Midbrain (tissue), 1 donor: ENCODE data around the gene CAMKMT.

Experiments used
- DNase-seq: peaks from one replicate; lab custom pipeline; 2025; lab: John Stamatoyannopoulos, UW

Gene CAMKMT

GRCh38 chr2:44651974-44652373 lies 290.2 kb downstream of the CAMKMT start:
- DNase-seq = no peak

DNA sequence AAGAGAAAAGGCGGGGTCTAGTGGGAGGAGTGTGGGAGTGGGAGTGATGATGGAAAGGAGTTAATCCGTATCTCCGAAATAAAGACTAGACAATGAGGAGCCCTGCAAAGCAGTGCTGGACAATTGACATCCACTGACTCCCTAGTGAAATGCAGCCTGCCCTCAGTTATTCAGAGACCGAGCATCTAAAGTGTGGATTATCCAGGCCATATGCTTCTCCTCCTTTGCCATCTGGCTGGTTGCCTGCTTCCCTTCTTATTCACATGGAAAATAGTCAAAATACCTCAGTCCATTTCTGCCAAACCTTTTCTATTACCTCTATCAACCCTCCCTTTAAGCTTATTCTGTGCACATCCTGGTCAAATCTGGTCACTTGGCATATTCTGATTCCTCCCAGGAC lies 291.0 kb downstream of the CAMKMT start:
- DNase-seq = no peak

- DNase-seq = no peak
Measured at GRCh38 chr2:44655401-44655864, 293.7 kb downstream of the CAMKMT start.

DNA sequence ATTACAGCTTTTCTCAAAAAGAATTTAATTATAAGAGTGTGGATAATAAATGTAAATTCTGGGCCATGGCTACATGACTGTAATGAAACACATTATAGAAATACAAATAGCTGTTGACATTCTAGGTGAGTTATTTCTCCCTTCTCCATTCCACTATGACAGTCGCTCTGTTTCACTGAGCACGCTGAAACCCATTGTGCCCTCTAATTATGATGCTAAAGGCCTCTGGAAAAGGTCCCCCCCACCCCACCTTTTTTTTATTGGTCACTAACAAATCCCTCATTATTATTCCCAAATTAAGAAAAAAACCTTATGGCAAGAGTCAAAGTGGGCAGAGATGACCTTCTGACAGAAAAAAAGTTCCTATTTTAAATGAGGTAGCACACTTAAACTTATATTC lies 294.7 kb downstream of the CAMKMT start:
- no peak for DNase-seq

- DNase-seq = no peak
Measured at GRCh38 chr2:44663471-44664073, 301.8 kb downstream of the CAMKMT start.

DNA sequence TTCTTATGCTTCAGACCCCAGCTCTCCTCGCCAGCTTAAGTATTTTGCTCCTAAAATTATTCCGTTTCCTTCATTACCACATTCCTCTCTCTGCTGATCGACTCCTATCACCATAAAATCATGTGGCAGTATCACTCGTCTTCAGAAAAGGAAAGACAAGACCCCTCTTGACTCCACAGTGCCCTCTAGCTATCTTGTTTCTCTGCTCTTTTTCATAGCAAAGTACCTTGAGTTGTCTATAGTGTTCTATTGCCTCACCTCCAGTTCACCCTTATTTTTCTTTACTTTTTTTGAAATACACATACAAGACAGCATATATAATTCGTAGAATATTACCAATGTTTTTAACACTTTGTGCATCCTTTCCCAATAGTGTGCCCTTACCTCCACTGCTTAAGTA lies 306.6 kb downstream of the CAMKMT start:
- DNase-seq = no peak

- DNase-seq = no peak
Measured at GRCh38 chr2:44671276-44671675, 309.5 kb downstream of the CAMKMT start.

DNA sequence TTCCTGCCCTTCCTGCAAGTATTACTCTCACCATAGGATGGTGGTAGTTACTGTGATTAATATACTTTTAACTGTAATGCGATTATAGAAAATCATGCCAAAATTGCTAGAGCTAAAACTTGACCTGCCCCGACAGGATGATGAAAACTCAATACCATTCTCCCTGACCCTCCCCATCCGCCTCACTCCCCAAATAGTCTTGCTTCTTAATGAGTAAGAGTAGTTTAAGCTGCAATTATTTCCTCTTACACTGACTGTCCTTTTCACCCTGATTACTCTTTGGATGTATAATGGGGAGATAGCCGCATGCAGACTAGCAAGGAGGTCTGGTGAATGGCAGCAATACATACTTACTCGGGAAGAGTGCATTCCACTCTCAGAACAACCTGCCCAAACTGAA lies 310.2 kb downstream of the CAMKMT start:
- DNase-seq = no peak

DNA sequence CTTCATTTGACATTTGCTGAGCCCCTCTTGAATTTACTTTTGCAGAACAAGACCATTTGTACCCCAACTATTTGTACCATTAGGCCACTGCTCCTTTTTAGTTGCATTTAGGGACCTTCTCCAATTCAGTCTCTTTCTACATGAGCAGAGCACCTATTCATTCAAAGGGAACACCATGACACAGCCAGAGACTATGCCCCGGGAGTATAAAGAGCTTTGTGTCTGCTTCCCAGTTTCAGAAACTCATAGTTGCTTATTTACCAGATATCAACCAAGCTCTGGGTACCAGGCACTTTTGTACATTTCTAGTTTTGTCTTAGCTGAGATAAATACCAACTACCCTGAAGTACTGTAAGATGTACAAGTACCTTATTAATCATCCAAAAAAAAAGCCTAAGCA lies 310.7 kb downstream of the CAMKMT start:
- peak; percentile 38 for DNase-seq

GRCh38 chr2:44674473-44675284 lies 312.9 kb downstream of the CAMKMT start:
- DNase-seq = no peak

GRCh38 chr2:44676379-44676778 lies 314.6 kb downstream of the CAMKMT start:
- DNase-seq = no peak

GRCh38 chr2:44679584-44679983 lies 317.8 kb downstream of the CAMKMT start:
- DNase-seq = no peak

DNA sequence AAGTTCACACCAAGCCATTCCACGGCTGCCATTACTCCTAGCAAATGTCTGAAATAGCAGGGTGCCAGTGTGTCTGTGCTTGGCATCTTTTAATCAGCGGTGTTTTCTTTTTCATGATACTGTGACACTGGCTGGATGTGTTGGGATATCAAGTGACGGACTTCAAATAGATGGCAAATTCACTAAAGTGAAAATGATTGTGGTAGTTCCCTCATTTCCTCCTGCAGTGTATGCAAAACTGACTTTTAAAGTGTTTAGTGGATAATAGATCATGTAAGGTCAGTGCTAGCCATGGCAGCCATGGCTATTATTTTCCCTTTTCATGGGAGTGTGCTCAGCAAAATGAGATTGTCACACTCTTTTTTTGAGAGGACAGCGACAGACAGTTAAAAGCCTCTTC lies 318.2 kb downstream of the CAMKMT start:
- DNase-seq = no peak

DNA sequence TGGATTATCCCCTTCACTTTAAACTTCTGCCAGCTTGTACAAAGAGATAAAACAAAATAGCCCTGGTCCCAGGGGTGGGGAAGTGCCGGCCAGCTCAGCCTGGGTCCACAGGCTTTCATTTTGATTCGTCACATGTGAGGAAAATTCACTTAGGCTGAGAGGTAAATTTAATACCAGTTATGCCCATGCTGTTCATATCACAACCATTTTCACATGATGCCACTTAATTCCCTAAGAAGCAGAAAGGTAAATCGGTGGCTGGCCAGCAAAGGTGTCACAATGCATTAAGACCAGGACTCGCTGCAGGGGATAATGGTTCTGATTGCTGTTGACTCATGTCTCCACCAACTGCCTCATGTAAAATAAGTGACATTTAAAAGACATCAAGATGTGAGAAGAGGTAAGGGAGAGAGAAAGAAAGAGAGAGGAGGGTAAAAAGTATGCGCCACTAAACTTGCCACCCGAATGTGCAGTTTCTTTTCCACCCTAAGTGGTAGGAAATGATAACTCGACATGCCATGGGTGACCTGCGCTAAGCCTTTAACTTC lies 318.8 kb downstream of the CAMKMT start:
- no peak for DNase-seq

GRCh38 chr2:44680983-44681531 lies 319.3 kb downstream of the CAMKMT start:
- no peak for DNase-seq

DNA sequence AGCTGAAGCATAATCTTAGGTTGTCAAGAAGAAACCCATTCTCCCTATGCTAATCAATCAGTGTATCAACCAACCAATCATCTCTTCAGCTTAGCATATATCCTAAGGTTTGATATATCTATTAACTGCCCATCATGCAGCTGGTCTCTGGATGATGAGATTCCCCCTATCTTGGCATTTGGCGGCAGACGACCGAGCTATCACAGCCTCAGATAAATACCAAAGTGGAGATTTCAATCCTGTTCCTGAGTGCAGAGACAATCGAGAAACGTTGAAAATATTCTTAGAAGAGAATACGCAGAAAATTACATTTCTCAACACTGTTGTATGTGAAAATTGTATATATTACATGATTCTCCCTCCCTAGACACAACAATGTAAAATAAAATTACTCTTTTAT lies 320.7 kb downstream of the CAMKMT start:
- no peak for DNase-seq

GRCh38 chr2:44684559-44684958 lies 322.8 kb downstream of the CAMKMT start:
- DNase-seq = no peak

- no peak for DNase-seq
Measured at GRCh38 chr2:44686561-44686960, 324.8 kb downstream of the CAMKMT start.

- no peak for DNase-seq
Measured at GRCh38 chr2:44687686-44688455, 326.1 kb downstream of the CAMKMT start.

- no peak for DNase-seq
Measured at GRCh38 chr2:44688456-44689124, 326.8 kb downstream of the CAMKMT start.

DNA sequence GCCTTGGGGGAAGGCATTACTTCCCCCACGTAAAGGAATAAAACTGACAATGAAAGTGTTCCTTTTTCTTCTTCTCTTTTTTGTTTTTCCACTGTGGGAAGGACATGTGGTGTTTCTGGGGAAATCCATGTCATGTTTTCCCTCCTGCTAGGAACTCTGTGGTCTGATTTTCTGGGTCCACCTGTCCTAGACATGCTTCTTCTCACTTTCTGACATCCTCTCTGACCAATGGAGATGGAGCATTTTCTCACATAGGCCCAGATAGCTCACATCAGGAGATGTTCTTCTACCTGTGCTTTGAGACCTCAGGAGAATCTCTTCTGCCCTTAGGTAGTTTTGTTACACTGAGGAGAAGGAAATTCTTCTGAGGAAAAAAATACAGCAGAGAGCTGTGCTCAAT lies 327.8 kb downstream of the CAMKMT start:
- DNase-seq = no peak
